Measurements from ENCODE around the gene DHX15.

DHX15 gene

GRCh38 chr4:24584211-24584850 lies at the start of gene DHX15:
Gene DHX15 (minus strand): TSS chr4:24584554. CDS start chr4:24584393, 161 bp downstream.
- DNase-seq = peak; percentile 90

- DNase-seq = no peak
Measured at GRCh38 chr4:24632011-24632410, 47.7 kb upstream of the DHX15 start.

GRCh38 chr4:24630937-24631336 lies 46.6 kb upstream of the DHX15 start:
- DNase-seq = no peak

- no peak for DNase-seq
Measured at GRCh38 chr4:24625091-24625490, 40.7 kb upstream of the DHX15 start.

- no peak for DNase-seq
Measured at GRCh38 chr4:24624381-24624780, 40.0 kb upstream of the DHX15 start.

GRCh38 chr4:24622146-24622834 lies 37.9 kb upstream of the DHX15 start:
- DNase-seq = no peak

DNA sequence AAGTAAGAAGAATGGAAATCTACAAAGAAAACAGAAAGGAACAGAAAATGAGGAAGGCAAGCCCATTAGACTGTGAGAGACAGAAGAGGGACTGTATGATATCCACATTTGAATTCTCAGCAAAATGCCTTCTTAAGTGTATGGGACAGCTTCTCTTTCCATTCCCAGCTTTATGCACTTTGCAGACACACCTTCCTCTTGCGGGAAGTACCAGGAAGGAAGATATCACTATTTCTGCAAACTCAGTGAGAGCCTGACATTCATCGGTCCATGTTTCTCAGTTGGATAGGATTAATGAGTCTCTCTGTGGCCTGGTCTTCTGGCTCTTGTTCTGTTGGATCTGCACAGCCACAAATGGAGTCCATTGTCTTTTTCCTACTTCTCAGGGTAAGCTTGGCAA lies 31.6 kb upstream of the DHX15 start:
- DNase-seq = no peak

GRCh38 chr4:24614881-24615280 lies 30.5 kb upstream of the DHX15 start:
- DNase-seq = no peak

DNA sequence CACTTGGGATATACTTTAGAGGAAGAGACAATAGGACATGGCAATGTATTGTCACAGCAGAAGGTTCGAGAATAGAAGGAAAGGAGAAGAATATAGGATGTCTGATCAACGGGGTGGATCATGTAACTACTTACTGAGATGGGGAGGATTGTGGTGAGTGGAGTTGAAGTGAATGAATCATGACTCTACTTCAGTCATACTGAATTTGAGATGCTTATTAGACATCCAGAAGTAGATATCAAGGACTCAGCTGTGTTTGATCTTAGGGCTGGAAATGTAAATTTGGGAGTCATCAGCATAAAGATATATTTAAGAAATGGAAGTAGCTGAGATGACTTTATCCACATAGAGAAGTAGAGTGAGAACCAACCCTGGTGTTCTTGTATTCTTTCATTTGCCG lies 29.1 kb upstream of the DHX15 start:
- no peak for DNase-seq

DNA sequence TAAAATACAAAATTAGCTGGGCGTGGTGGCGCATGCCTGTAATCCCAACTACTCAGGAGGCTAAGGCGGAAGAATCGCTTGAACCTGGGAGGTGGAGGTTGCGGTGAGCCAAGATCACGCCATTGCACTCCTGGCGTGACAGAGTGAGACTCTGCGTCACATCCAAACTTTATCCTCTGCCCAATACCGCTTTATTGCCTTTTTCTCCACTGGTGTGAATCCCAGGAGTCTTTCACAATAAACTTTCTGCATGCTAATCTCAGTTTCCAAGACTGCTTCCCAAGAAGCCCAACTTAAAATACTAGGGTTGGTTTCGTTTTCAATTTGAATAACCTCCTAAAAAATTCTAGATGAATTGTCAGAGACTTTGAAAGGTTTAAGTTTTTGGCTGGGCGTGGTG lies 27.2 kb upstream of the DHX15 start:
- DNase-seq = no peak

DNA sequence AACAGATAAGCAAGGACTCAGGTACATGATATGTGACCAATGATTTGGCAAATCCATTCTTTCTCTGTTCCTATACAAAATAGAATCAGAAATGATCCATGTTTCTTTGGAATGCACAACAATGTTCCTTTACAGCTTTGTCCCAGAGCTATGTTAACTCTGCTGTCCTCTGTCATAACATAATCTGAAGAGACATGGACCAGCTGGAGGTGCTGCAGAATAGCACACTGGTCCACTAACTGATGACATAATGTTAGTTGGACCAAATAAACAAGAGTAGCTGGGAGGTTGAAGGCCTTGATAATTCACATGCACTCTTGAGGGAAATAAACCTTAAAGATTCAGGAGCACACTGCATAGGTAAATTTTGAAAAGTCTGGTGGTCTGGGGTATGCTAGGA lies 23.0 kb upstream of the DHX15 start:
- no peak for DNase-seq

GRCh38 chr4:24605216-24605615 lies 20.9 kb upstream of the DHX15 start:
- DNase-seq = no peak

DNA sequence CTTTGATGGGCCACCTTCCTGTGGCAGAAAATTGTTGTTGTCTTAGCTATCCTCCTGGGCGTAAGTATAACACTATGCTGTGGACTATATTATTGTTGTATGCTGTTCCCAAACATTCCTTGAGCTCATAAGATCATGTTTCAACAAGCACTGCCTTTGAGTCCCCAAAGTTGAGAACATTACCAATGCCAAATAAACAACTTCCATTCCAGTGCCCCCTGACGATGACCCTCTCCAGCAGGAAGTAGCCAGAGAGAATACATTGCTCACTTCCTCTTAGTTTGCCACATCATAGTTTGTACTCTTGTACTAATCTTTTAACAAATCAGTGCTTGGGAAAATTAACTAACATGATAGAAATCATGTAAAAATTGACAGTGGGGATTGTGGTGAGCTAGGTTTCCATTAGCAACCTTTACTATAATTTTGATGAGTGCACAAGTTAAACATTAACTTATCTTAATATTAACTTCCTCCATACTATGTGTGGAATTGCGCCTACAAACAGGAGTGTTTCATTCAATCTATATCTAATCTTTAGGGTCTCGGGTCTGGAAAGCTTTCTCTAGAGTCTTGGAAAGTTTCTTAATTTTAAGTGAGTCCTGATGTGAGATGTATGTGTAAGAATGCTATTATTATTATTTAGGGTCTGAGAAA lies 20.3 kb upstream of the DHX15 start:
- no peak for DNase-seq

DNA sequence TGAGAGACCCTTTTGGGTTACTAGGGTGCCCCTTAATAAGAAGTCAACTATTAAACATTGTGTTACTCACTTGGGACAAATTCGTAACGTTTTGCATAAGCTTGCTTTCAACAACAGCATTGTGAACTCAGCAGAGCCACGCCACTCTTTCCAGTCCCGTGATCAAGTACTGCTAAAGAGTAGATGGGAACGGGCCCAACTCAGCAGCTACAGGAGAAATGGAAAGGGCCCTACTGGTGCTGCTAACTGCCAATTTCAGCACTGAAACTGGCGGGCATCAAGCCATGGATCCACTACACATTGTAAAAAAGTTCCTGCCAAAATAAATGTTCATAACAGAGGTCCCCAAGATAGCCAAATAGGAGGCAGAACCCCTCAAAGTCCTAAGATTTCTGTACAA lies 19.0 kb upstream of the DHX15 start:
- DNase-seq = no peak

GRCh38 chr4:24601121-24601520 lies 16.8 kb upstream of the DHX15 start:
- no peak for DNase-seq

DNA sequence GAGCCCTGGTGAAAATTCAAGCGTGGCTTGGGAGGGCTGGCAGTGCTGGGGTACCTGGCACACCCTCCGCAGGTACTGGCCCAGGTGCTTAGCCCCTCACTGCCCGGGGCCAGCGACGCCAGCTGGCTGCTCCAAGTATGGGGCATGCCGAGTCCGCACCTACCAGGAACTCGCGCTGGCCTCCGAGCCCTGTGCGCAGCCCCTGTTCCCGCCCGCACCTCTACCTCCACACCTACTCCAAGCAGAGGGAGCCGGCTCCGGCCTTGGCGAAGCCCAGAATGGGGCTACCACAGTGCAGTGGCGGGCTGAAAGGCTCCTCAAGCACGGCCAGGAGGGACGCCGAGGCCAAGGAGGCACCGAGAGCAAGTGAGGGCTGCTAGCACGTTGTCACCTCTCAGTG lies 14.9 kb upstream of the DHX15 start:
- DNase-seq = no peak

GRCh38 chr4:24598025-24598424 lies 13.7 kb upstream of the DHX15 start:
- no peak for DNase-seq

GRCh38 chr4:24595659-24596058 lies 11.3 kb upstream of the DHX15 start:
- no peak for DNase-seq

DNA sequence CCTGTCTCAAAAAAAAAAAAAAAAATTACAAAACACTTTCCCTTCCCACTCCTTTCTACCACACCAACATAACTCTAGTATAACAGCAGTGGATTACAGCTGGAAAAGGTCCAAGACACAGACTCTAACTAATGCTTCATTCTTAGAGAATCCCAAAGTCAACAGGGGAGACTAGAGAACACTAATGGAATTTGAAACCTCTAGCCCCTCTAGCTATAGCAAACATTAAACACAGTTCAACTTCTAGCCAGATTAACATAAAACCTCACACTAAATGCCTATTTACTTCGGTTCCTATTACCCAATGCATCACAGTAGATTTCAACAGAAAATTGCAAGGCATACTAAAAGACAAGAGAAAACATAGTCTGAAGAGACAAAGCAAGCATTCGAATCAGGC lies 10.5 kb upstream of the DHX15 start:
- DNase-seq = no peak

DNA sequence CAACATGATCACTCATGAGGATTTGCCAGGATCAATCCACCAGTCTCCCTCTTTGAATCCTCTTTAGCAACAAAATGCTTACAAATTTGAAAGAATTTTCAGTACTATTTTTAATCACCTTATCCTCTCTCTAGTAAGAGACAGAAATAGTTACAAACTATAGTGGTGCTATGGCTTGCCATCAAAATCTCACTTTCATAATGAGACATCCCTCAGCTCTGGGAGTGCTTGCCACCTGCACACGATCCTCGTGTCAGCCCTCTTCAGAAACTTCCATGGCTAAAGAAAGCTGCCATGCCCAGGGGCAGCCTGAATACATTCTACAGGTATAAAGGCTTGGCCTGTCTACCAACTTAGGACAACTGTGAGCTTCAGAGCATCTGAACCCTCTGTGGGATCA lies 5.1 kb upstream of the DHX15 start:
- no peak for DNase-seq

DNA sequence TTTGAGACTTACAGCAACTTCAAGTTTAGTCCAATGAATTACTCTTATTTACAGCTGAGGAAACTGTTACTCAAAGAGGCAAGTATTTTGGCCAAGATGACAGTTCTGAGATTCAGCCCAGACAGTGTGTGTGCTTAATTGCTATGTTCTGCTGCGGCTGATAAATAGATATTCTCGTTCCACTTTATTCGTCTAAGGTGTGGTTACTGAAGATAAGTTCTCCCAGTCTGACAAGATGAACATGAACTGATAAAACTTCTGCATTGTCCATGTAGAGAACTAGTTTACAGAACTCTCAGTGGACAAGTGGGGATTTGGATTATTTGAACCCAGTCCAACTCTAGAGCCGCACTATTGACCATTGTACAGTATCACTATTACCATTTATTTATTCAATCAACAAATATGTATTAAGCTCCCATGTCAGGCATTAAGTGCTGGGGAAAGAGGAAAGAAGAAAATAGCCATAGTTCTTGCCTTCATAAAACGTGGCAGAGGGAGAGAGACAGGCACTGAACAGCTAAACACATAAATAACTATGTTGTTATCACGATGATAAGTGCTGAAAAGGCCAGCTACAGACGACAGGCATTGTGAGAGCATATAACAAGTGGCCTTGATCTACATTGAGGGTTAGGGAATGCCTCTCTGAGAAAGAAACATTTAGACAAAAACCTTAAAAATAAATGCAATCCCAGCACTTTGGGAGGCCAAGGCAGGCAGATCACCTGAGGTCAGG lies 4.0 kb upstream of the DHX15 start:
- no peak for DNase-seq

GRCh38 chr4:24583451-24584210 lies 723 bp downstream of the DHX15 start:
- DNase-seq = peak; percentile 20

All from activated gamma-delta T cell treated with Interleukin-2 at 50 U/mL for 16 hours (primary cell).